NOMO-1 treated with dmso at 0.1 percent for 144 hours (cell line): ENCODE measurements around the gene SERPINA12.
"Not testable (repeated sequence)": the region's sequence is repeated elsewhere in the genome, so short reads cannot be mapped to it uniquely, and the experiment has no call there.

ENCODE experiments used
- DNase-seq: peaks from one replicate; lab custom pipeline; 2025; ENCODE audit not compliant: unreplicated experiment; lab: John Stamatoyannopoulos, UW

Gene SERPINA12

DNA sequence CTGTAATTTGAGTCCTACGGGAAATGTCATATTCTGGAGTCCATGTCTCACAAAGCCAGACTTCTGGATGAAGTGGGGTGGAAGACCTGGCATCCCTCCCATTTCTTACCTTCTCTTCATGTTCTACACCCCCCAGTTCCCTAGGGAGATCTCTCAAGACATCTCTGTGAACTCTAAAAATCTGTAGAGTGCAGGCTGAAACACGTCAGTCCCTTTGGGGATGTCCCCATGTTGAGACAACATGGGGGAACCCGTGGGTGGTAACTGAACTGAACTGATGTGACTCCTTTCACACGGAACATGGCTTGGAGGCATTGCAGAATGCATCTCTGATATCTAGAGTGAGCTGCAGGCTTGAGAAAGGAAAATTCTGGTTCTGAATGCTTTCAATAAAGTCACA lies 15.2 kb downstream of the SERPINA12 start:
- no peak for DNase-seq

- no peak for DNase-seq
Measured at GRCh38 chr14:94491511-94491910, 17.8 kb downstream of the SERPINA12 start.

DNA sequence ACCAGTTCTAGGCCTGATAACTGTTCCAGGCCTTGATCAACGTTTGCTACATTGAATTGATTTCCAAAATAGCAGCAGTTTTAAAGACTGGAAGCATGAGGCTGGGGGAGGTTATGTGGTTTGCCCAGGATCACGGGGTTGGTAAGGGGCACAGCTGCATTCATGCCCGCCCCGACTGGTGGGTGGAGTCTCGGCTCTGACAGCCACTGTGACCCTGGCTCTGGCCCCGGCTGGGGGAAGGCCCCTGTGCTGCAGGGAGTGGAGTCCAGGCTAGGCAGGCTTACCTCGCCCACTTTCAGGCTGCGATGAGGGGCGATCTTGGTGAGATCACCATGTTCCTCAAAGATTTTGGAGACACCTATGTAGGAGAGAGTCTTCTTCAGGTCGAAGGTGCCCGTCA lies 19.9 kb downstream of the SERPINA12 start:
- no peak for DNase-seq

DNA sequence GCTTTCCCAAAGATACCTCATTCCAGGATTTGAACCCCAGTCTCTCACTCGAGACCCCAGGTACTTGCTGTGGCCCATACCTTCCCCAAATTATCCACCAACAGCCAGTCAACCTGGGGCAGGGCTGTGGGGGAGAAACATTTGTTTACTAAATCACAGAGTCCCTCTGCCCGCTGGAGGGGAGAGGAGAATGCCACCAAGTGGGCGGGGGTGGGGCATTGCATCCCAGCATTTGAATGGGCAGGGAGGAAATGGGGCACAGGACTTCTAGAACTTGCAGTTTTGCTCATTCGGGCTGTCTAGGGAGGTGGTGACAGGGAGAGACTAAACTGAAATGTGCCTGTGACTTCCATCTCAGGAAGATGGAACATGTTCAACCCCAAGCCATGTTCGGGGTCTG lies 22.4 kb downstream of the SERPINA12 start:
- no peak for DNase-seq

DNA sequence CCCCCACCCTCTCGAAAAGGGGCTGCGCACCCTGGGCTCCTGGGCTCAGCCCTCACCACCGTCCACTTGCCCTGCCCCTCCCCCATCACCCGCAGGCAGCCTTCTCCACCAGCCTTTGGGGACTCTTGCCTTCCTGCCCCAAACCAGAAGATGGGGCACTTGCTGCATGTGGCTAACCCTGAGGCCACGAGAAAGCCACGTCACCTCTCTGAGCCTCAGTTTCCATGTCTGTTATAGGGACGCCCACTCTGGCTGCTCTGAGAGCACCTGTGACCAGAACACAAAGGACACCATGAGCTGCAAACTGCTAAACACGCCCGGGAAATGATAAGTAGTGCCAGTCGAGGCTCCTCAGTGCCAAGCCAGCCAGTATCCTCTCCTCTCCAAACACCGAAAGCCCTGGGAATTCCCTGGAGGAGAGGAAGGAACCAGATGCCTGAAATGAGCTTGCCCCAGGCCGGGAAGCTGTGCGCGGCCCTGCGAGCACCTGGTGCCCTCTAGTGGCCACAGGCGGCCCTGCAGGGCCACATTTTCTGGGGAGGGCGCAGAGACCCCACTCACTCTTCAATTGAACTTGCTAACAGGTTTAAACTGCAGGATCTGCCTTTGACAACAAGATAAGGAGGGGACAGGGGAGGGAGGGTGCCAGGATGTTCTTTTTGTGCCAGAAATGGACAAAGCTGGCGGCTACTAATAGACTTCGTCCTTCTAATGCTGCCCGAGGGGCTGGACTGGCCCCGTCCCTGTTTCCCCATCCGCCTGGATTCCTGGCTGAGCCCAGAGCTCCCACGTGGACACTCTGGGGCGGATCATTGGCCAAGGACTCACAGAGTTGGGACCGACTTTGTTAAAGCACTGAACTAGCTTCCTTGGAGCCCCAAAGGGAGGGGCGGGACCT lies 23.1 kb downstream of the SERPINA12 start:
- peak; percentile 4 for DNase-seq

DNA sequence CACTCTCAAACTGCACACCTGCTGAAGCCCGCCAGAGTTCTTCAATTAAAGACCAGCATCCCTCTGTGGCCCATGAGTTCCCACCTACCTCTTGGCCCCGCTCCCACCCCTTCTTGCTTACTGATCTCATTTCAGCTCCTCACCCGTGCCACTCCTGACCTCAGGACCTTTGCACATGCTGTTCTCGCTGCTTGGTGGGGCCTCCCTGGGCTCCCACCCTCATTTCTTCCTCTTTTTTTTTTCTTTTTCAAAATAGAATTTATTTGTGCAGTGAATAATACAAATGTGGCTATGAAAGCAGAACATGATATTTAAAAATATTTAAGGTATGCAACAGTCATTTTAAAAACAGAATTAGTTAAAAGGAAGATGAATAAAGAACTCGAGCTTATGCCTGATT lies 24.8 kb downstream of the SERPINA12 start:
- DNase-seq = no peak

- no peak for DNase-seq
Measured at GRCh38 chr14:94483729-94484275, 25.5 kb downstream of the SERPINA12 start.

- no peak for DNase-seq
Measured at GRCh38 chr14:94483071-94483451, 26.2 kb downstream of the SERPINA12 start.

DNA sequence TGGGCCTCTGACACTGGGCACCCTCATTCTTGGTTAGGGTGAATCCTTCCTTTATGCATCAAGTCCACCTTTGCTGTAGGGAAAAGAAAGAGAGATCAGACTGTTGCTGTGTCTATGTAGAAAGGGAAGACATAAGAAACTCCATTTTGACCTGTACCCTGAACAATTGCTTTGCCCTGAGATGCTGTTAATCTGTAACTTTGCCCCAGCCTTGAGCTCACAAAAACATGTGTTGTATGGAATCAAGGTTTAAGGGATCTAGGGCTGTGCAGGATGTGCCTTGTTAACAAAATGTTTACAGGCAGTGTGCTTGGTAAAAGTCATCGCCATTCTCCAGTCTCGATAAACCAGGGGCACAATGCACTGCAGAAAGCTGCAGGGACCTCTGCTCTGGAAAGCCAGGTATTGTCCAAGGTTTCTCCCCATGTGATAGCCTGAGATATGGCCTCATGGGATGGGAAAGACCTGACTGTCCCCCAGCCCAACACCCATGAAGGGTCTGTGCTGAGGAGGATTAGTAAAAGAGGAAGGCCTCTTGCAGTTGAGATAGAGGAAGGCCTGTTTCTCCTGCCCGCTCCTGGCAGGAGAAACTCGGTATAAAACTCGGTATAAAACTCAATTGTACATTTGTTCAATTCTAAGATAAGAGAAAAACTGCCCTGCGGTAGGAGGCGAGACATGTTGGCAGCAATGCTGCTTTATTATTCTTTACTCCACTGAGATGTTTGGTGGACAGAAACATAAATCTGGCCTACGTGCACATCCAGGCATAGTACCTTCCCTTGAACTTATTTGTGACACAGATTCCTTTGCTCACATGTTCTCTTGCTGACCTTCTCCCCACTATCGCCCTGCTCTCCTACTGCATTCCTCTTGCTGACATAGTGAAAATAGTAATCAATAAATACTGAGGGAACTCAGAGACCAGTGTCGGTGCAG lies 26.9 kb downstream of the SERPINA12 start:
- not testable (repeated sequence) for DNase-seq

GRCh38 chr14:94481468-94482131 lies 27.7 kb downstream of the SERPINA12 start:
- no peak for DNase-seq

- DNase-seq = no peak
Measured at GRCh38 chr14:94480809-94481208, 28.5 kb downstream of the SERPINA12 start.

GRCh38 chr14:94478420-94478819 lies 30.8 kb downstream of the SERPINA12 start:
- DNase-seq = no peak

GRCh38 chr14:94476023-94476422 lies 33.2 kb downstream of the SERPINA12 start, which contains the start of gene SERPINA9:
SERPINA9 (minus strand) TSS chr14:94476197; CDS start chr14:94469840, 6,357 bp downstream.
- no peak for DNase-seq

DNA sequence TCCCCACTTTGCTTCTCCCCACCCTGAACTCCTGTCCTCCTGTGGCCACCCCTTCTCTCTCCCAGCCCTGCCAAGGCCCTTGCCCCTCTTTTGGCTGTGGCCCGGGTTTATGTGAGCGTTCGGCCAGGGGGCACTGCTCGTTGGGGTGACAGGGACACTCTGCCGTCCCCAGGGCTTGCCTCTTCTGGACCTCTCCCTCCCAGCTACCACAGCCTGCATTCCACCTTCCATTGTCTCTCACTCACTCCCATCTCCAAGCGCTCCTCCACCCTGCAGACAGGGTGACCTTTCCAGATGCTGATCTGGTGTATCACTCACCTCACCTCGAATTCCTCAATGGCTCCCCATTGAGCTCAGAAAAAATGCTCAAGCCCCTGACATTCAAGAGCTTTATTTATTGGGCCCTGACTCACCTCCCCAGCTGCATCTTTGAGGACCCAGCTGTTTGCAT lies 34.7 kb downstream of the SERPINA12 start:
- no peak for DNase-seq

DNA sequence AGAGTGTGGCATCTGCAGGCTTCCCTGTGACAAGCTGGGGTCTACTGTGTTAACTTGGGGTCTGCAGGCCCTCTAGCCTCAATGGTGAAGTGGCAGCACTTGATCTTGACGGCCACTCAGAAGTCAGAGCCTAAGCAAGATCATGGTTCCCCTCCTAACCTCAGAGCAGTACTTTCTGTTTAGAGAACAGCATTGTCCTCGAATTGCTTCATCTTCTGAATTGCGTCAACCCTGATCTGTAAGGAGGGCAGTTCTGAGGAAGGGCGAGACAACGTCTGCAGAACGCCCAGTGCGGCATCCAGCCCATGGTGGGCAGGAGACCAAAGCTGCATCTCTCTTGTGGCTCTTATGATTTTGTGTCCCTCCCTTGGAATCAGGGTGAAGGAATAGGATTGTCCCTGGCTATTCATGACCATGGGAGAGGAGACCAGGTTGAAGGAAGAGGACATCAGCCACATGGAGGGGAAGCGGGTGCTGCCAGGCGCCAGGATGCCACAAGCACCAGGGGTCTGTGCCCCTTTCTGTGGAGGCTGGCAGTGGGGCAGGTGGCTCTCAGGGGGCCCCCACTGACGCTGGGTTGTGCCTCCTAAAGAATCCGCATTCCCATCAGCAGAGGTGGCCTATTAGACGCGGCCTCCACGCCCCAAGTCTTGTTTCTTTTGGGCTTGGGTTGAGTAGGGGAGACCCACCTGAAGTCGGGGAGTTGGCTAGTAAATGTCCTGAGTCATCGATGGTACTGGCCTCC lies 35.4 kb downstream of the SERPINA12 start:
- DNase-seq = peak; percentile 37

GRCh38 chr14:94472842-94473241 lies 36.4 kb downstream of the SERPINA12 start:
- no peak for DNase-seq

DNA sequence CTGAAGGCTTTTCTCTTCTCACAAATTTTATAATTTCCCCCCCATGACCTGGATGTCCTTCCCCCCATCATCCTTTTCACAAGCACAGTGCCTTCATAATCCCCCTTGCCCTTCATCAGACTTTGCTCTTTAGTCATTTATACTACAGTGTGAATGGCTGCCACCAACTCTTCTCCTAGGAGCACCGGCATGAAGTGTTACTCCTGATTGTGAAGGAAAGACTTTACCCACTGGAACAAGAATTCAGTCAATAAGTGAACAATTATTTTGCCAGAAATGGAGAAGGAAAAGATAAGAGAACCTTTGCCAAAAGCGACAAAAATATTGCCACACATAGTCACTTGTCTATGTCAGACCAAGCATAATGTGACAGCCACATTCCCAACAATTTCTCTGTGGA lies 38.2 kb downstream of the SERPINA12 start:
- no peak for DNase-seq

DNA sequence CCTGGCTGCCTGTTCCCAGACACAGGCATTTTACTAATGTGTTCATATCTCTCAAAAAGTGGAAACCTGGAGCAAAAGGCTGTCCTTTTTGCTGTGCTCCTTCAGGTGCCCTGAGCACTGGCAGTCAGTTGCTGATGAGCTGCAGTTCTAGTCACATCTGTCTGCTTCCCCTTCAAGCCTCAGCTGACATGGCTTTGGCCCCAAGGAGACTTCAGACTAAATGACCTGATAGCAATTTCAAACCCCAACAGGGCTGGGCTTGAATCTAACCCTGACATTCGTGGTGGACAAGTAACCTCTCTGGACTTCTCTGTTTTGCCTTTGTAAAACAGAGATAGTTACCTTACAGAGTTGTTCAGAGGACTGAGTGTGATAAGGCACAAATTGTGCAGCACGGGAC lies 39.0 kb downstream of the SERPINA12 start:
- no peak for DNase-seq

- no peak for DNase-seq
Measured at GRCh38 chr14:94469261-94469660, 40.0 kb downstream of the SERPINA12 start.
